Ovary (tissue), 3 donors: Measurements from ENCODE around the gene CAMTA1.

Source experiments
- POLR2A ChIP-seq: fragments of 450-650 bp; IDR thresholded peaks from one replicate; pipeline ENCODE4 v1.6.1; 2017; ENCODE audit warnings: antibody characterized with exemption, mild to moderate bottlenecking, moderate library complexity
- TF ChIP-seq, protein P1 (sequence below), 3 donors: fragments of 450-650 bp in 2 of 3; fragments of 200-600 bp in 1 of 3; IDR thresholded peaks; one replicate each; pipeline versions ENCODE4 v1.5.1 to v1.8.0; 2016 to 2022; ENCODE audit warnings: antibody characterized with exemption in 3 of 3, mild to moderate bottlenecking in 1 of 3
- donor health status: DM: no; HTN: no; CAD: no.

DNA sequence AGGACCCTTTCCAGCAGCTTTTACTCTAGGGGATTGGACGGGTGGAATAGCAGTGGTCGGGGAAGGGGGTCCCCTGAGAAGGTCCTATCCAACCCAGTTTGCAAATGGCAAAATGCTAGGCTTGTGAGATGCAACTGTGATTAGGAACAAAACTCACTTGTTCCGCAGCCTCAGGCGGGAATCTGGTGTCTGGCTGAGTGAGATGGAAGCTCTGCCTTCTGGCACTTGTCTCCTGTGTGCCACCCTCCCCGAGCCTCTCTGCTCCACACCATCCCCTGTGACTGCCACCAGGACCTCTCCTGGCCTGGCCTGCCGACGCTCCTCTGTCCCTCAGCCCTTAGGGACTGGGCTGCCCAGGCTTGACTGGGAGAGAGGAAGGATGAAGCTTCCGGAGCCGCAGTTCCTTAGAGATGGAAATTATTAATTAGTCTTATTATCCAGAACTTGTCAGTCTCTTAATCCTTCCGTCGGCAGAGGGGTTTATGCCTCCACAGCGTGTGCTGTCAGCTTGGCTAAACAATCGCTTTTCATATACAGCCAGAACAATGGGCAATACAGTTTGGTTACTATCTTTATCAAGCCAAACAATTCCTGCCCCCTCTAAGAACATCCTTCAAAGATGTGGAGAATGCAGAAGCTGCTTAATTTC, 693.0 kb downstream of the CAMTA1 start:
- TF ChIP-seq, protein P1, sequence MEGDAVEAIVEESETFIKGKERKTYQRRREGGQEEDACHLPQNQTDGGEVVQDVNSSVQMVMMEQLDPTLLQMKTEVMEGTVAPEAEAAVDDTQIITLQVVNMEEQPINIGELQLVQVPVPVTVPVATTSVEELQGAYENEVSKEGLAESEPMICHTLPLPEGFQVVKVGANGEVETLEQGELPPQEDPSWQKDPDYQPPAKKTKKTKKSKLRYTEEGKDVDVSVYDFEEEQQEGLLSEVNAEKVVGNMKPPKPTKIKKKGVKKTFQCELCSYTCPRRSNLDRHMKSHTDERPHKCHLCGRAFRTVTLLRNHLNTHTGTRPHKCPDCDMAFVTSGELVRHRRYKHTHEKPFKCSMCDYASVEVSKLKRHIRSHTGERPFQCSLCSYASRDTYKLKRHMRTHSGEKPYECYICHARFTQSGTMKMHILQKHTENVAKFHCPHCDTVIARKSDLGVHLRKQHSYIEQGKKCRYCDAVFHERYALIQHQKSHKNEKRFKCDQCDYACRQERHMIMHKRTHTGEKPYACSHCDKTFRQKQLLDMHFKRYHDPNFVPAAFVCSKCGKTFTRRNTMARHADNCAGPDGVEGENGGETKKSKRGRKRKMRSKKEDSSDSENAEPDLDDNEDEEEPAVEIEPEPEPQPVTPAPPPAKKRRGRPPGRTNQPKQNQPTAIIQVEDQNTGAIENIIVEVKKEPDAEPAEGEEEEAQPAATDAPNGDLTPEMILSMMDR (IDR thresholded peaks at IDR 0.05): no peak
- no peak for TF ChIP-seq POLR2A
